ENCODE data around the gene CEP57L1.
"Not testable (repeated sequence)": the region's sequence is repeated elsewhere in the genome, so short reads cannot be mapped to it uniquely, and the experiment has no call there.

CEP57L1 gene

DNA sequence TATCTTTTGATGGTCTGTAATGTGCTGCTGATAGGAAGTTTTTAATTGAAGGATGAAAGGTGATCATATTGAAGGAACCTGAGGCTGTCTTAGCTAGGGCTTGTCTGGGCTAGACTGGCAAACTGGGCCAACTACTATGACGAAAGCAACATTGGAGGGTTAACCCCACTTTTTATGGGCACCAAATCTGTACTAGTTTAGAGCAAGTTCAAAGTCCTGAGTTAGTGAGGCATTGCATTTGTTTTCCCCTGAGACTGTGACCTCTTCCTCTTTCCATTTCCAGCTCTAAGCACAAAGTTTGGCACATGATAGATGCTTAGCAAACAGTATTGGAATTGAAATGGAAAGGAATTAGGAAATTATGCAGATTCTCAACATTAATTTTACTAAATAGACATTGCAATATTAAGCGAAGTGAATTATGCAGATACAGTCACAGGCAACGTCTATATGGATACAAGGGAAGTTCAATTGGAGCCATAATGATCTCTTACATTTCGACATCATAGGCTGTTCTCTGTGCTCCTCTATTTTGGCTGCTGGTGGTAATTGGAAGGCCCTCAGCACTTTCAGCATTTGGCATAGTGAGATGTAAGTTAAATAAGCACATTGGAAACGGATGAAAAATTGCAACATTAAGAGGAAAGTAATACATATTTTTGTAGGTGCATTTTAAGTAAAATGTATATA, 22.2 kb downstream of the CEP57L1 start:
- no peak for DNase-seq

DNA sequence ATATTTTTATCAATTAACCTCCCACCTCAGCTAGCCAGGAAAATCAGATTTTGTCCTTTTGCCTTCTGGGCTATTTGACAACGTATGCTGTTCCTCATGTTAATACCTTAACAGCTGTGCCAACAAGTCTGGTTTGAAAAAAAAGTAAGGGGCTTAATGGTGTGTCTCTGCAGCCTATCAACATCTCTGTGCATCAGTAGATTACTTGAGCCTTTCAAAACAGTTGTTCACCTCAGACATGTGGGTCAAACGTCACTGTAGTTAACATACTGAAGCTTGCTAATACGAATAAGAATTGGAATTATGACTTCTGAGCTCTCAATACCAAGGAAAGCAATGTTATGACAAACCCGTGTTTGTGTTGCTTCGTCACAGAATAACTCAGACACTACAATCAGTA, 23.0 kb downstream of the CEP57L1 start:
- peak; percentile 15 for DNase-seq

DNA sequence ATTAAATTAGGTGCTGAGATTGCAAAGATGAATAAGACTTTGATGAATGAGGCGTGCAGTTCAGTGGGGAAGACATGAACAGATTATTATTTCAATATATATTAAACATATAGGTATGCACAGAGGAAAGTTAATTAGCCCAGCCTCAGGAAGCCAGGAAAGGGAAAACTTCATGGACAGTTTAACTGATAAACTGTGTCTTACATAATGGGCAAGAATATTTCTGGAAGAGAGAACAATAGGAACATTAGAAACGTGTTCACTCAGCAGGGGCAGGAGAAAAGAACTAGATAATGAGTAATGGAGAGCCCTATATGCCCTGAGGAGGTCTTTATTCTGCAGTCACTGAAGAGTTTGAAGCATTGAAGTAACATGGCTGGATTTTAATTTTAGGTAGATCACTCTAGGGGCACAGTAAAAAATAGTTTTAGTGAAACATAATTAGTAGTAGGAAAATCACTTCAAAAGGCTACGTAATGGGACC, 23.6 kb downstream of the CEP57L1 start:
- DNase-seq, result peak; percentile 48

DNA sequence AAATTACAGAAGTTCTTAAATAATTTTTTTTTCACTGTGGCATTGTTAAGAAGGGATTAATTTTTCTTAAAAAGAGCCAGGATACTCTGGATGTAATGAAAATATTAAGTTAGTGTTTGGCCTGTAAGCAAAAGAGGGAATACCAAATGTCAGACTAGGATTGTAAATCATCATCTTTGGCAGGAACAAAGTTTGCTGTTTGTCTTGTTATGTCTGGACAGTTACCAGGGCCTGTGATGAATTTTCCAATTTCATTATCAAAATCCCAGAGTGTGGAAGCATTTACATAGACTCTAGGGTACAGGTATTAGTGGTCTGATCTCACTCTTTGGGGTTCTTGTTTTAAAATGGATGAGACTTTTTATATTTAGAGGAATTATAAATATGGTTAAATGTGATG, 26.1 kb downstream of the CEP57L1 start:
- no peak for DNase-seq

DNA sequence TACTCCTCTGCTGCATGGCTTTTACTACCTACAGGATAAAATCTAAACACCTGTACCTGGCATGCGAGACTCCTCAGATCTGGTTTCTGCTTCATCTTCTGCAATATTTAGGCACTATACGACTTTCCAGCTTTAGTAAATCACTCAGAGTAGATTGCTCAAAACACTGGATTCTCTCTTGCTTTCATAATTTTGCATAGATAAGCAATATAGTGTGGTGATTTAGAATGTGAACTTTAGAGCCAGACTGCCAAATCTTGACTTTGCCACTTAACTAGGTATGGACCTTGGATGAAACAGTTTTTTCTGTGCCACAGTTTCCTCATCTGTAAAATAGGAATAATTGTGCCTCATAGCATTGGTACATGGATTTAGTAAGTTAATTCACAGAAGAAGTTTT, 28.9 kb downstream of the CEP57L1 start:
- DNase-seq, result no peak

DNA sequence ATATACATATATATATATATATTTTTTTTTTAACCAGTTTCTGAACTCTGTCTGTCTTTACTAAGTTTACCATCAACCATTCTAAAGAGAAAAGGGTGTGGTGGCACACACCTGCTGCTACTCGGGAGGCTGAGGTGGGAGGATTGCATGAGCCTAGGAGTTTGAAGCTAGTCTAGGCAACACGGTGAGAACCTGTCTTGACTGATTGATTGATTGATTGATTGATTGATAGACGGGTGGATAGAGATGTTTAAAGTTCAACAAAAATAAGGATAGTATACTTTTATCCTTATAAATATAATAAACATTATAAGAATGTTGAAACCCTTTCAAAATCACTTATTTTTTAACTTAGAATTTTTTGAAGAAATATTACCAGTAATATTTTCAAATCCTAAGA, 30.2 kb downstream of the CEP57L1 start:
- DNase-seq, result no peak

DNA sequence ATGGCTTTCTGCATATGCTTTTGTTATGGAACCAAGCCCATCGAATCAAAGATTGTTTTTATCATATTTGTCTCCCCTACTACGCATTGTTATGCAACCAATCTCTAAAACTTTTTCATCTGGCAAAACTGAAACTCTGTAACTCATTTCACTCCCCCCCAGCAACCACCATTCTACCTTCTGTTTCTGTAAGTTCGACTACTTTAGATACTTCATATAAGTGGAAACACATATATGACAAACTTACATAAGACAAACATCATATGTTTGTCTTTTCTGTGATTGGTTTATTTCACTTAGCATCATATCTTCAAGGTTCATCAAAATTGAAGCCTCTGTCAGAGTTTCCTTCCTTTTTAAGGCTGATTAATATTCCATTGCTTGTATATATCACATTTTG, 34.8 kb downstream of the CEP57L1 start:
- no peak for DNase-seq

DNA sequence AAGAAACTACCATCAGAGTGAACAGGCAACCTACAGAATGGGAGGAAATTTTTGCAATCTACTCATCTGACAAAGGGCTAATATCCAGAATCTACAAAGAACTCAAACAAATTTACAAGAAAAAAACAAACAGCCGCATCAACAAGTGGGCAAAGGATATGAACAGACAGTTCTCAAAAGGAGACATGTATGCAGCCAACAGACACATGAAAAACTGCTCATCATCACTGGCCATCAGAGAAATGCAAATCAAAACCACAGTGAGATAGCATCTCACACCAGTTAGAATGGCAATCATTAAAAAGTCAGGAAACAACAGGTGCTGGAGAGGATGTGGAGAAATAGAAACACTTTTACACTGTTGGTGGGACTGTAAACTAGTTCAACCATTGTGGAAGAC, 40.3 kb downstream of the CEP57L1 start:
- DNase-seq, result not testable (repeated sequence)

DNA sequence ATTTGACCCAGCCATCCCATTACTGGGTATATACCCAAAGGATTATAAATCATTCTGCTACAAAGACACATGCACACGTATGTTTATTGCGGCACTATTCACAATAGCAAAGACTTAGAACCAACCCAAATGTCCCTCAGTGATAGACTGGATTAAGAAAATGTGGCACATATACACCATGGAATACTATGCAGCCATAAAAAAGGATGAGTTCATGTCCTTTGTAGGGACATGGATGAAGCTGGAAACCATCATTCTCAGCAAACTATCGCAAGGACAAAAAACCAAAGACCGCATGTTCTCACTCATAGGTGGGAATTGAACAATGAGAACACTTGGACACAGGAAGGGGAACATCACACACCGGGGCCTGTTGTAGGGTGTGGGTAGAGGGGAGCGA, 40.7 kb downstream of the CEP57L1 start:
- not testable (repeated sequence) for DNase-seq

DNA sequence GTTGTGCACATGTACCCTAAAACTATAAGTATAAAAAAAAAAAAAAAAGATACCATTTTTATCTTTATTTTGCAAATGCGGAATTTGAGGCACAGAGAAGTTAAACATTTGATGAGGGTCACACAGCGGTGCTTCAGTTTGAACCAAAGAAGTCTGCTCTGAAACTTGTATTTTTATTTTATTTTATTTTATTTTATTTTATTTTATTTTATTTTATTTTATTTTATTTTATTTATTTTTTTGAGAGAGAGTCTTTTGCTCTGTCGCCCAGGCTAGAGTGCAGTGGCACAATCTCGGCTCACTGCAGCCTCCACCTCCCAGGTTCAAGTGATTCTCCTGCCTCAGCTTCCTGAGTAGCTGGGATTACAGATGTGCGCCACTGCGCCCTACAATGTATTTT, 41.2 kb downstream of the CEP57L1 start:
- DNase-seq, result not testable (repeated sequence)

DNA sequence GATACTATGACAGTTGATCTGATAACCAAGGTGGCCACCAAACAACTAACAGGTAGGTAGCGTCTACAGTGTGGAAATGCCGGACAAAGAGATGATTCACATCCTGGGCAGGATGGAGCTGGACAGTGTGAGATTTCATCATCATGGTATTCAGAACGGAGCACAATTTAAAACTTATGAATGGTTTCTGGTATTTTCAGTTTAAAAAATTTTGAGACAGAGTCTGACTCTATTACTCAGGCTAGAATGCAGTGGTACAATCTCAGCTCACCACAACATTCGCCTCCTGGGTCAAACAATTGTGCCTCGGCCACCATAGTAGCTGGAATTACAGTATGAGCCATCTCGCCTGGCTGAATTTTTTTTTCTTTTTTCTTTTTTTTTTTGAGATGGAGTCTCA, 43.8 kb downstream of the CEP57L1 start:
- DNase-seq, result no peak

DNA sequence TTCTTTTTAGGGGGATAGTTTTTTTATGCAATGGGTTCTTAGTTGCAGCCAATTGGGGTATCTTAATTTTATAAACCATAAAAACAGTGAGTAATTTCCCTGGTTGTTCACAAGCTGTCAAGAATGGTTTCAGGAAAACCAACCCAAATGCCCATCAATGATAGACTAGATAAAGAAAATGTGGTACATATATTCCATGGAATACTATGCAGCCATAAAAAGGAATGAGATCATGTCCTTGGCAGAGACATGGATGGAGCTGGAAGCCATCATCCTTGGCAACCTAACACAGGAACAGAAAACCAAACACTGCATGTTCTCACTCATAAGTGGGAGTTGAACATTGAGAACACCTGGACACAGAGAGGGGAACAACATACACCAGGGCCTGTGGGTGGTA, 46.8 kb downstream of the CEP57L1 start:
- not testable (repeated sequence) for DNase-seq

DNA sequence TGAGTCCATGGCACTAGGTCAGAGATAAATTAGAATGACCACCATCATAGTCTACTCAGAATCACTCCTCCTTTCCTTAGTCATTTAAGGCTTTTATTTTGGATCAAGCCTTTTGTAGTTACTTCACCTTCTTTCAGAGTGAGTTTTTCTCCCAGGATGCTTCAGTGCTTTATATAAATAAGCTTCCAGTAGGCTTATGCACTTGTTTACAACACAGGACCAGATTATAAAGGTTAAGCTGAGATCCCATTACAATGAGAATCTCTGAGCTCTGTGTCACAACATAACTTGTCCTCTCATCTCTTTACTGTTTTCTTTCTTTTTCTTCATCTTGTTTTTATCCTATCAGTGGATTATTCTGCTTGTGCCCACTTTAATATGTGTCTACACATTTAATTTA, 47.9 kb downstream of the CEP57L1 start:
- no peak for DNase-seq

DNA sequence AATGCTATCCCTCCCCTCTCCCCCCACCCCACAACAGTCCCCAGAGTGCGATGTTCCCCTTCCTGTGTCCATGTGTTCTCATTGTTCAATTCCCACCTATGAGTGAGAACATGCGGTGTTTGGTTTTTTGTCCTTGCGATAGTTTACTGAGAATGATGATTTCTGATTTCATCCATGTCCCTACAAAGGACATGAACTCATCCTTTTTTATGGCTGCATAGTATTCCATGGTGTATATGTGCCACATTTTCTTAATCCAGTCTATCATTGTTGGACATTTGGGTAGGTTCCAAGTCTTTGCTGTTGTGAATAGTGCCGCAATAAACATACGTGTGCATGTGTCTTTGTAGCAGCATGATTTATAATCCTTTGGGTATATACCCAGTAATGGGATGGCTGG, 52.9 kb downstream of the CEP57L1 start:
- not testable (repeated sequence) for DNase-seq

DNA sequence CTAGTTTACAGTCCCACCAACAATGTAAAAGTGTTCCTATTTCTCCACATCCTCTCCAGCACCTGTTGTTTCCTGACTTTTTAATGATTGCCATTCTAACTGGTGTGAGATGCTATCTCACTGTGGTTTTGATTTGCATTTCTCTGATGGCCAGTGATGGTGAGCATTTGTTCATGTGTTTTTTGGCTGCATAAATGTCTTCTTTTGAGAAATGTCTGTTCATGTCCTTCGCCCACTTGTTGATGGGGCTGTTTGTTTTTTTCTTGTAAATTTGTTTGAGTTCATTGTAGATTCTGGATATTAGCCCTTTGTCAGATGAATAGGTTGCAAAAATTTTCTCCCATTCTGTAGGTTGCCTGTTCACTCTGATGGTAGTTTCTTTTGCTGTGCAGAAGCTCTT, 53.4 kb downstream of the CEP57L1 start:
- DNase-seq, result not testable (repeated sequence)

DNA sequence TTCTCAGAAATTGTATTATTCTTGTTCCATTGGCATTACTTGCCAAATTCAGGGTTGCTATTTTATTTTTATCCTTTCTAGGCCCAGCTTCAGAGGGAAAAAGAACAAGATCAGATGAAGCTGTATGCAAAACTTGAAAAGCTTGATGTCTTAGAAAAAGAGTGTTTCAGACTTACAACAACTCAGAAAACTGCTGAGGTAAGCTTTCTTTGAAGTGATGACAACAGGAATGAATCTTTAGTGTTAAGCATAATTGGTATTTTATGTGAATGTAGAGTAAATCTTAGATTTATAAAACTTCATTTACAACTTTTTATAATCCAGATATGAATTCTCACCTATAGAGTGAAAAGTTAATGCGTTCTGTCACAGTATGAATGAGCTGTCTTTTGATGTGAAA, 58.4 kb downstream of the CEP57L1 start:
- DNase-seq, result no peak

DNA sequence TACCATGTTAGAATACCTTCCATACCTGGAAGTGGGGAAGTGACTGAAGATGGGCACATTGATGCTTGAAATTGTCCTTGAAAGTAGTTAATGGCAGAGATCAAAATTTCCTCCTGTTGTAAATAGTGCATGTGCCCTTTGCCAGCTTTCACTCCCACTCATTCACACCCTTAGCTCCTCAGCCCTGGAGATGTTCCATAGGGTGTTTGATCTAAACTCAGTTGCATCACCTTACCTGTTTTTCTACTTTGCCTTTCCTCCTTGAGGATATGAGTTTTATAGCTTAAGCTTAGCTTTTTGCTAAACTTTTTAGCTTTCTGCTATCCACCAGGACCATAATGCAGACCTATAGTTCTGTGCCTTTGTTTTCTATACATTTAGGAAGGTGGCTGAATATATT, 69.0 kb downstream of the CEP57L1 start:
- no peak for DNase-seq

DNA sequence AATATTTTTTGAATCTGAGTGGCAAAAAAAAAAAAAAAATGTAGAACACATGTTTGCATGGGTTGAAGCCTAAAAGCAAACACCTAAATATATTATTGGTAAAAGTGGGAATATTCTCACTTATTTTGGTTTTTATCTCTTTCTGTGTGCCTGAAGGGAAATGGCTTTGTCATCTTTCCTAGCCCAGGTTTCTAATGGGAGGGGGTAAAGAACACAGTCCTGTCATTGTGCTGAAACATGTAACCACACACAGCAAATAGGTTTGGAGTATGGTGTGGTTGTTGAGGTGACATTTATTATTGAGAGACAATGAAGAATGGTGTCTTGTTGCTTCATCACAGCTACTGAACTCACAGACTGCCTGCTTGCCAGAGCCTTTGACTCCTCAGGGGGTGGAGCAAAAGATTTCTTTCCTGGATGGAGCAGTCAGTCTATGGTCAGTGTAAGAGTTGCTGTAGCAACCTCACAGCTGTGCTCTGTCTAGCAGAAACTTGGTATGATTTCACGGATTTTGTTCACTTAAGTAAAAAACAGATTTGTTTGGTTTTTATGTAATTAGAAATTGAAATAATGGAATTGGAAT, 70.2 kb downstream of the CEP57L1 start:
- DNase-seq, result peak; percentile 43

DNA sequence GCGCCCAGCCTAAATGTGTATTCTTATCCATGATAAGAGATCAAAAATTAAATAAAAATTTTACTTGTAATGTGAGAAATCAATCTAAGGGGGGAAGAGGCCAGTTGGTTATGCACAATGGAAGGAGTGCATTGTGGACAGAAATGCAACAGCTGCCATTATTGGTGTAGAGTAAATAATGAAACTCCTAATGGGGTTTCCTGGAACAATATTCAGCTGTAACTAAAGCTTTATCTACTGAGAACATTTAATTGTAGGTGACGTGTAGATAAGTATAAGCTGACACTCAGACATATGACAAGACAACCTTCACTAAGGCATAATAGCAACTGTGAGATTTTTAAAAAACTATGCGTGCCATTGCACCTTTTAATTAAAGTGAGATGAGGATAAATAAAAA, 71.4 kb downstream of the CEP57L1 start:
- DNase-seq, result no peak

DNA sequence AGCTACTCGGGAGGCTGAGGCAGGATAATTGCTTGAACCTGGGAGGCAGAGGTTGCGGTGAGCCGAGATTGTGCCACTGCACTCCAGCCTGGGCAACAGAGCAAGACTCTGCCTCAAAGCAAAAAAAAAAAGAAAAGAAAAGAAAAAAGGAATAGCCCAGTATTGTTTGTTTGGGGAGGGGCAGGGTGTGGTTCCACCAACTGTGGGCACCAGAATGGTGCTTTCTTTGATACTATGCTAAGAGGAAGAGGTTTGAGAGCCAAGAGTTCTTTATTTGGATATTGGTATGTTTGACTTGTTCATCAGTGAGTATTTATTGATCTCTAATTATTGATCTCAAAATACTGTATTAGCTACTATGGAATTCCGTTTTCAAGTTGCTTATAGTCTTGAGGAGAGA, 72.3 kb downstream of the CEP57L1 start:
- DNase-seq, result no peak

DNA sequence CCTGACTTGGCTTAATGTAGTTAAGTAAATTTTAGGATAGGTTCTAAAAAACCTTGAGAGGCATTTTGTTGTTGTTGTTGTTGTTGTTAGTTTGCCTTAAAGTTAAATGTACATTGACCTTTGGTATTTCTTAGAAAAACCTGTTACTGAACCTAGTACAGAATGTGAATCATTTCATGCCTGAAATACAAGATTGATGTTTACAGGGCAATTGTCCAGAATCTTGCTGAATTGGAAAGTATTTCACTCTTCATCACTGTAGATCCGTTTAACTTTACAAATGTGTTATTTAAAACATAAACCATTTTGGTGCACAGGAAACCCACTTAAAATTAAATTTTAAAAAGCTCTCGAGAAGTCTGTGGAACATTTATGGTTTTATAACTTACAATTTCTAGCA, 75.0 kb downstream of the CEP57L1 start:
- no peak for DNase-seq

DNA sequence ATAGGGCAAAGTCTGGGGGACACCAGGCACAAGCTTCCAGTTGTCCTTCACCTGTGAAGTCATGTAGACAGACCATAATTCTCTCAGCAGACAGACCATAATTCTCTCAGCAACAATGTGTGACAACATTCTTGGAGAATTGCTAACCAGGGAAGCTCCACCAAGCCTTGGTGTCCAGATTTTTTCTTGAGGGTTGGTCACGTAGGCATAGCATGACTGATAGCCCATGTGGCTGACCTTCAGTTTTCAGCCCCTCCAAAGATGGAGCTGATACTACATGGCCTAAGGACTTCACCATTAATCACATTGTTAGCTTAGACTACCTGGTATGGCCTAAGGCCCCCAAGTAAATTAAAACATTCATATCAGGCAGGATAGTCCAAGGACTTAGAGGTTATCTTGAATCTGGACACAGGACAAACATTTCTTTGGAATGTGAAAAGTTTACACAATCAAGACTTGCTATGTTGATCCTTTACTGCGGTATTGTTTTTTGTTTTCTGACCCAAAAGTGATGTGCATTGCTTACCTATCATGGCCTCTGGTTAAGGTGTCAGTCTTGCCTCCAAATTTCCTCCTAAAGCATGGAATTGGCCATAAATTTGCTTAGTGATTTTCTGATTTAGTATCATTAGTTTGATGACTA, 76.9 kb downstream of the CEP57L1 start:
- DNase-seq, result no peak

DNA sequence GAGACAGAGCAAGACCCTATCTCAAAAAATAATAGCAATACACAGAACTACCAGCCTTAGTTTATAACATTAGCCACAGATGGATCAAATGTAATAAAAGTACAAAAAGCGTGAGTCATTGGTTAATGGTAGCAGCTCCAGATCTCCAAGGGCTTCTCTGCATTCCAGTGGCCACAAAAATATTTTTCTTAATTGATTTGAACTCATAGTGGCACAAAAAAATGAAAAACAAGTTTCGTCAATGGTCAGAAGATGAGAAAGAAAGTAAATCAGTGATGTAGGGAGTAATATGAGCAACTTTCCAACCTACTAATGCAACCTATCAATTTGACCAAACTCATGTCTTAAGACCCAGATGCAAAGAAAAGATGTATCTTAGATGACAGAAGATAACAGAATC, 79.6 kb downstream of the CEP57L1 start:
- no peak for DNase-seq

DNA sequence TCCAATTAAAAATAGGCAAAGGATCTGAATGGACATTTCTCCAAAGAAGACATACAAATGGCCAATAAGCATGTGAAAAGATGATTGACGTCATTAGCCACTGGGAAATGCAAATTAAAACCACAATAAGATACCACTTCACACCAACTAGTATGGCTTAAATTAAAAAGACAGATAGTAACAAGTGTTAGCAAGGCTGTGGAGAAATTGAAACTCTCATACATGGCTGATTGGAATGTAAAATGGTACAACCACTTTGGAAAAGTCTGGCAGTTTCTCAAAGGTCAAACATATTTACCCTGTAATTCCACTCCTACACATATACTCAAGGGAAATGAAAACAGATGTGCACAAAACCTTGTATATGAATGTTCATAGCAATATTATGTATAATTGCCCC, 83.6 kb downstream of the CEP57L1 start:
- DNase-seq, result no peak
